ENCODE results near the gene TMEM19. TPM values are rescaled to one million over a fixed set of nuclear protein-coding genes. Genes with fewer than 3 reads are reported as not detected.

Gene TMEM19
- total RNA-seq, 1 experiment from 2014 or later, result 18.9 TPM

DNA sequence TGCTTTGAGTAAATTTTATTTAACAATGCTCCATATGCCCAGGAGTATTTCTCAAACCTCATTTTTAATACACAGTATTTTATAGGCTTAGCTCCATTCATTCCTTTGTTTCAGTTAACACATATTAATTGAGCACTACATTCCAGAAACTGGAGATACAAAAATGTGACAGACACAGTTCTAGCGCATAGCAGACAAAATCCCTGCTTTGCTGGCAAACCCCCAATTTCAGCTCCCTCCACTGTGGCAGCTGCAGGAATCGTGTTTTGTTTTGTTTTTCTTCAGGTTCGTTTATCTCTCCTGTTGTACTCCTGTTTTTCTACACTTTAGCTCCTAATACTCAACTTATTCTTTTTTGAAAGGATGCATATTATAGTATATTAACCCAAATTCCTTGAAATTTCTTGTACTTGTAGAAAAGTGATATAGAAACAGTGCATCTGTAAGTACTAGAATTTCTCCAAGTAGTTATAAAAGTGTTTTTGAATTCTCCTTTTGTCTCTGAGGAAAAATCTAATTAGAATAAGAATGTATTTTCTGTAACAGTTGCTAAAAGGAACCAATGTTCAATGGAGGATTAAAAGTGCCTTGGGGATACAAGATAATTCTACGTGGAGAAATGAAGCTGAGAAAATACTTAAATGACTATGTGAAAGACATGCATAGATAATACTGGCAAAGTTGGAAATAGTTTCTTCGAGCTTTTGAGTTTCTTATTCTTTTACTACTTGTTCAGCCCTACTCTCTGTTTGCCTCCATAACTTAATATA lies 62.4 kb downstream of the TMEM19 start:
- H3K4me2 ChIP-seq (ENCODE audit: low read length), result no peak overlapping the region
- H3K4me1 ChIP-seq (ENCODE audit: control insufficient read depth in 1 of 2, insufficient read depth in 2 of 2, low read length in 2 of 2), result no peaks in the 10 kb centered on the region
- peaks cover 7% of the 10 kb centered on the region; the same call in 1 of the 2 replicates for H3K27me3 ChIP-seq (ENCODE audit: insufficient read depth, low read length)
- no peak overlapping the region for H3K27ac ChIP-seq (ENCODE audit: low read depth, low read length)
- CTCF ChIA-PET, result interaction anchor here (1.4 to 3.5 kb wide), 9 partner anchors 10 to 1015 kb away, joined by 3 to 39 read pairs (median 8); partner anchors contain the start of genes THAP2 and ZFC3H1
- no peak for DNase-seq (ENCODE audit: low read depth, low spot score)
- no peaks in the 10 kb centered on the region for H4K20me1 ChIP-seq (ENCODE audit: insufficient read depth)
- TF ChIP-seq POLR2AphosphoS5 (IDR thresholded peaks at IDR 0.05; ENCODE audit: low read depth, low read length), result no peak
- TF ChIP-seq CBX3 (IDR thresholded peaks at IDR 0.05; ENCODE audit: low read depth), result no peak
- no peak for TF ChIP-seq SRF (IDR thresholded peaks at IDR 0.05; ENCODE audit: low read depth)
- no peak for TF ChIP-seq EZH2phosphoT487 (IDR thresholded peaks at IDR 0.05; ENCODE audit: borderline replicate concordance)
- no peak for TF ChIP-seq EGR1 (IDR thresholded peaks at IDR 0.05; ENCODE audit: low read depth)
- TF ChIP-seq, protein P1, sequence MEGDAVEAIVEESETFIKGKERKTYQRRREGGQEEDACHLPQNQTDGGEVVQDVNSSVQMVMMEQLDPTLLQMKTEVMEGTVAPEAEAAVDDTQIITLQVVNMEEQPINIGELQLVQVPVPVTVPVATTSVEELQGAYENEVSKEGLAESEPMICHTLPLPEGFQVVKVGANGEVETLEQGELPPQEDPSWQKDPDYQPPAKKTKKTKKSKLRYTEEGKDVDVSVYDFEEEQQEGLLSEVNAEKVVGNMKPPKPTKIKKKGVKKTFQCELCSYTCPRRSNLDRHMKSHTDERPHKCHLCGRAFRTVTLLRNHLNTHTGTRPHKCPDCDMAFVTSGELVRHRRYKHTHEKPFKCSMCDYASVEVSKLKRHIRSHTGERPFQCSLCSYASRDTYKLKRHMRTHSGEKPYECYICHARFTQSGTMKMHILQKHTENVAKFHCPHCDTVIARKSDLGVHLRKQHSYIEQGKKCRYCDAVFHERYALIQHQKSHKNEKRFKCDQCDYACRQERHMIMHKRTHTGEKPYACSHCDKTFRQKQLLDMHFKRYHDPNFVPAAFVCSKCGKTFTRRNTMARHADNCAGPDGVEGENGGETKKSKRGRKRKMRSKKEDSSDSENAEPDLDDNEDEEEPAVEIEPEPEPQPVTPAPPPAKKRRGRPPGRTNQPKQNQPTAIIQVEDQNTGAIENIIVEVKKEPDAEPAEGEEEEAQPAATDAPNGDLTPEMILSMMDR (IDR thresholded peaks at IDR 0.05 in 2 of 3, conservative IDR thresholded peaks at IDR 0.05 in 1 of 3; ENCODE audit: borderline replicate concordance in 1 of 3, insufficient read depth in 1 of 3, low read depth in 2 of 3, low read length in 2 of 3), result no peak
- no peak for TF ChIP-seq ZNF274 (IDR thresholded peaks at IDR 0.05; ENCODE audit: low read depth, low read length)
- no peak for TF ChIP-seq TCF7L2 (IDR thresholded peaks at IDR 0.05; ENCODE audit: borderline replicate concordance, extremely low read depth, insufficient read depth, insufficient read length)
- no peak for TF ChIP-seq JUND (IDR thresholded peaks at IDR 0.05)
- TF ChIP-seq, protein P2, sequence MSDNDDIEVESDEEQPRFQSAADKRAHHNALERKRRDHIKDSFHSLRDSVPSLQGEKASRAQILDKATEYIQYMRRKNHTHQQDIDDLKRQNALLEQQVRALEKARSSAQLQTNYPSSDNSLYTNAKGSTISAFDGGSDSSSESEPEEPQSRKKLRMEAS (IDR thresholded peaks at IDR 0.05), result no peak
- TF ChIP-seq YY1 (IDR thresholded peaks at IDR 0.05; ENCODE audit: extremely low read depth, insufficient replicate concordance, low read depth, low read length), result no peak
- TF ChIP-seq, protein P3, sequence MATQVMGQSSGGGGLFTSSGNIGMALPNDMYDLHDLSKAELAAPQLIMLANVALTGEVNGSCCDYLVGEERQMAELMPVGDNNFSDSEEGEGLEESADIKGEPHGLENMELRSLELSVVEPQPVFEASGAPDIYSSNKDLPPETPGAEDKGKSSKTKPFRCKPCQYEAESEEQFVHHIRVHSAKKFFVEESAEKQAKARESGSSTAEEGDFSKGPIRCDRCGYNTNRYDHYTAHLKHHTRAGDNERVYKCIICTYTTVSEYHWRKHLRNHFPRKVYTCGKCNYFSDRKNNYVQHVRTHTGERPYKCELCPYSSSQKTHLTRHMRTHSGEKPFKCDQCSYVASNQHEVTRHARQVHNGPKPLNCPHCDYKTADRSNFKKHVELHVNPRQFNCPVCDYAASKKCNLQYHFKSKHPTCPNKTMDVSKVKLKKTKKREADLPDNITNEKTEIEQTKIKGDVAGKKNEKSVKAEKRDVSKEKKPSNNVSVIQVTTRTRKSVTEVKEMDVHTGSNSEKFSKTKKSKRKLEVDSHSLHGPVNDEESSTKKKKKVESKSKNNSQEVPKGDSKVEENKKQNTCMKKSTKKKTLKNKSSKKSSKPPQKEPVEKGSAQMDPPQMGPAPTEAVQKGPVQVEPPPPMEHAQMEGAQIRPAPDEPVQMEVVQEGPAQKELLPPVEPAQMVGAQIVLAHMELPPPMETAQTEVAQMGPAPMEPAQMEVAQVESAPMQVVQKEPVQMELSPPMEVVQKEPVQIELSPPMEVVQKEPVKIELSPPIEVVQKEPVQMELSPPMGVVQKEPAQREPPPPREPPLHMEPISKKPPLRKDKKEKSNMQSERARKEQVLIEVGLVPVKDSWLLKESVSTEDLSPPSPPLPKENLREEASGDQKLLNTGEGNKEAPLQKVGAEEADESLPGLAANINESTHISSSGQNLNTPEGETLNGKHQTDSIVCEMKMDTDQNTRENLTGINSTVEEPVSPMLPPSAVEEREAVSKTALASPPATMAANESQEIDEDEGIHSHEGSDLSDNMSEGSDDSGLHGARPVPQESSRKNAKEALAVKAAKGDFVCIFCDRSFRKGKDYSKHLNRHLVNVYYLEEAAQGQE (IDR thresholded peaks at IDR 0.05; ENCODE audit: low read depth), result no peak
- intact Hi-C loops (cut with micrococcal nuclease), result loop anchor here (5.0 to 10.0 kb wide), 2 partner anchors 723 to 1016 kb away; no protein-coding TSS in a partner anchor
- H3K9me3 ChIP-seq (ENCODE audit: control insufficient read depth in 1 of 2, insufficient read depth in 1 of 2, low read depth in 1 of 2, low read length in 2 of 2), result no peaks in the 10 kb centered on the region
- H3K9ac ChIP-seq (ENCODE audit: low read length), result no peak overlapping the region
- no peak overlapping the region for H3K4me3 ChIP-seq (replicated peaks in 1 of 2; ENCODE audit: low read depth in 1 of 2, low read length in 2 of 2)
- H2AFZ ChIP-seq (ENCODE audit: low read depth, low read length, poor library complexity, severe bottlenecking), result no peak overlapping the region
- no TSS peak for BruUV-seq (replicated peaks)
- no peaks in the 10 kb centered on the region for H3K9me2 ChIP-seq (ENCODE audit: insufficient read depth)
- no peaks in the 10 kb centered on the region for H3K36me3 ChIP-seq (ENCODE audit: control insufficient read depth in 1 of 2, insufficient read depth in 2 of 2, low read length in 2 of 2)
- RAD21 ChIA-PET (ENCODE audit: low non-redundant PET in 1 of 2, low total read pairs in 2 of 2, uncharacterized antibody in 2 of 2, unreplicated experiment in 2 of 2), result interaction anchor here in 1 of 2 experiments (1.1 to 1.6 kb wide), 2 partner anchors 85 to 333 kb away, joined by 3 to 6 read pairs; partner anchors contain the start of genes THAP2 and ZFC3H1
- ATAC-seq, result no peak
- H3K79me2 ChIP-seq (ENCODE audit: insufficient read depth, low read length), result no peaks in the 10 kb centered on the region
- POLR2A ChIA-PET, result interaction anchor here (1.6 kb wide), 1 partner anchor 84 kb away, joined by 7 read pairs; the partner anchor contains the start of genes THAP2 and ZFC3H1
